Measurements from ENCODE around the gene CFAP45.

Gene CFAP45

GRCh38 chr1:159896546-159896930, 3.4 kb downstream of the CFAP45 start:
- Histone ChIP-seq H3K27ac (ENCODE audit: low read depth, low read length) (no peak overlapping the region), H3K27me3 (ENCODE audit: control insufficient read depth, insufficient read depth, low read length) (peaks cover 10% of the 10 kb centered on the region)

GRCh38 chr1:159895836-159896545, 4.0 kb downstream of the CFAP45 start:
- H3K9ac ChIP-seq (ENCODE audit: low read length) = no peak overlapping the region
- no peaks in the 10 kb centered on the region for H3K9me3 ChIP-seq (ENCODE audit: control insufficient read depth, insufficient read depth, low read depth, low read length)
- H3K27ac ChIP-seq (ENCODE audit: low read depth, low read length) = no peak overlapping the region

More at GRCh38 chr1:159896546-159896930, 3.4 kb downstream of the CFAP45 start:
- Histone ChIP-seq H3K4me3 (ENCODE audit: low read depth, low read length) (no peak overlapping the region), H3K36me3 (ENCODE audit: control insufficient read depth, insufficient read depth, low read length) (no peaks in the 10 kb centered on the region), H3K9ac (ENCODE audit: low read length) (no peak overlapping the region), H3K4me1 (ENCODE audit: control insufficient read depth, insufficient read depth, low read length) (peaks cover 15% of the 10 kb centered on the region), H3K9me3 (ENCODE audit: control insufficient read depth, insufficient read depth, low read depth, low read length) (no peaks in the 10 kb centered on the region)

GRCh38 chr1:159895286-159895685, 4.7 kb downstream of the CFAP45 start:
- H3K9ac ChIP-seq (ENCODE audit: low read length) = no peak overlapping the region
- H3K27me3 ChIP-seq (ENCODE audit: control insufficient read depth, insufficient read depth, low read length) = peaks cover 1% of the 10 kb centered on the region; the same call in 1 of the 2 replicates
- no peaks in the 10 kb centered on the region for H3K9me3 ChIP-seq (ENCODE audit: control insufficient read depth, insufficient read depth, low read depth, low read length)
- H3K36me3 ChIP-seq (ENCODE audit: control insufficient read depth, insufficient read depth, low read length) = no peaks in the 10 kb centered on the region
- H3K4me3 ChIP-seq (ENCODE audit: low read depth, low read length) = no peak overlapping the region
- H3K4me1 ChIP-seq (ENCODE audit: control insufficient read depth, insufficient read depth, low read length) = peaks cover 5% of the 10 kb centered on the region
- H3K27ac ChIP-seq (ENCODE audit: low read depth, low read length) = no peak overlapping the region

More at GRCh38 chr1:159895836-159896545, 4.0 kb downstream of the CFAP45 start:
- peaks cover 11% of the 10 kb centered on the region for H3K4me1 ChIP-seq (ENCODE audit: control insufficient read depth, insufficient read depth, low read length)
- no peak overlapping the region for H3K4me3 ChIP-seq (ENCODE audit: low read depth, low read length)
- no peaks in the 10 kb centered on the region for H3K36me3 ChIP-seq (ENCODE audit: control insufficient read depth, insufficient read depth, low read length)
- H3K27me3 ChIP-seq (ENCODE audit: control insufficient read depth, insufficient read depth, low read length) = peaks cover 8% of the 10 kb centered on the region

- Histone ChIP-seq H3K27ac (ENCODE audit: low read depth, low read length) (no peak overlapping the region), H3K36me3 (ENCODE audit: control insufficient read depth, insufficient read depth, low read length) (no peaks in the 10 kb centered on the region), H3K27me3 (ENCODE audit: control insufficient read depth, insufficient read depth, low read length) (no peaks in the 10 kb centered on the region), H3K4me1 (ENCODE audit: control insufficient read depth, insufficient read depth, low read length) (peaks cover 11% of the 10 kb centered on the region; the same call in 1 of the 2 replicates), H3K4me3 (ENCODE audit: low read depth, low read length) (no peak overlapping the region), H3K9me3 (ENCODE audit: control insufficient read depth, insufficient read depth, low read depth, low read length) (no peaks in the 10 kb centered on the region), H3K9ac (ENCODE audit: low read length) (no peak overlapping the region)
Observed at GRCh38 chr1:159892944-159893343, 7.0 kb downstream of the CFAP45 start.

- H3K27ac ChIP-seq (ENCODE audit: low read depth, low read length) = no peak overlapping the region
- peaks cover 11% of the 10 kb centered on the region; the same call in 1 of the 2 replicates for H3K4me1 ChIP-seq (ENCODE audit: control insufficient read depth, insufficient read depth, low read length)
- H3K27me3 ChIP-seq (ENCODE audit: control insufficient read depth, insufficient read depth, low read length) = no peaks in the 10 kb centered on the region
Observed at GRCh38 chr1:159891275-159892157, 8.4 kb downstream of the CFAP45 start.

GRCh38 chr1:159890390-159890789, 9.6 kb downstream of the CFAP45 start:
- Histone ChIP-seq H3K27ac (ENCODE audit: low read depth, low read length) (no peak overlapping the region), H3K4me1 (ENCODE audit: control insufficient read depth, insufficient read depth, low read length) (peaks cover 11% of the 10 kb centered on the region; the same call in 1 of the 2 replicates), H3K27me3 (ENCODE audit: control insufficient read depth, insufficient read depth, low read length) (no peaks in the 10 kb centered on the region), H3K9ac (ENCODE audit: low read length) (no peak overlapping the region), H3K4me3 (ENCODE audit: low read depth, low read length) (no peak overlapping the region), H3K36me3 (ENCODE audit: control insufficient read depth, insufficient read depth, low read length) (no peaks in the 10 kb centered on the region), H3K9me3 (ENCODE audit: control insufficient read depth, insufficient read depth, low read depth, low read length) (no peaks in the 10 kb centered on the region)

More at GRCh38 chr1:159891275-159892157, 8.4 kb downstream of the CFAP45 start:
- Histone ChIP-seq H3K9ac (ENCODE audit: low read length) (no peak overlapping the region), H3K9me3 (ENCODE audit: control insufficient read depth, insufficient read depth, low read depth, low read length) (no peaks in the 10 kb centered on the region), H3K4me3 (ENCODE audit: low read depth, low read length) (no peak overlapping the region), H3K36me3 (ENCODE audit: control insufficient read depth, insufficient read depth, low read length) (no peaks in the 10 kb centered on the region)

- Histone ChIP-seq H3K4me1 (ENCODE audit: control insufficient read depth, insufficient read depth, low read length) (peaks cover 11% of the 10 kb centered on the region; the same call in 1 of the 2 replicates), H3K36me3 (ENCODE audit: control insufficient read depth, insufficient read depth, low read length) (no peaks in the 10 kb centered on the region), H3K27me3 (ENCODE audit: control insufficient read depth, insufficient read depth, low read length) (no peaks in the 10 kb centered on the region), H3K9ac (ENCODE audit: low read length) (no peak overlapping the region), H3K9me3 (ENCODE audit: control insufficient read depth, insufficient read depth, low read depth, low read length) (no peaks in the 10 kb centered on the region), H3K4me3 (ENCODE audit: low read depth, low read length) (no peak overlapping the region), H3K27ac (ENCODE audit: low read depth, low read length) (no peak overlapping the region)
Observed at GRCh38 chr1:159889821-159890252, 10.1 kb downstream of the CFAP45 start.

- H3K9ac ChIP-seq (ENCODE audit: low read length) = no peak overlapping the region
Observed at GRCh38 chr1:159889202-159889601, 10.8 kb downstream of the CFAP45 start.

GRCh38 chr1:159884296-159884695, 15.7 kb downstream of the CFAP45 start:
- H3K27me3 ChIP-seq (ENCODE audit: control insufficient read depth, insufficient read depth, low read length) = no peaks in the 10 kb centered on the region; the same call in 1 of the 2 replicates
- H3K9ac ChIP-seq (ENCODE audit: low read length) = no peak overlapping the region
- no peaks in the 10 kb centered on the region for H3K36me3 ChIP-seq (ENCODE audit: control insufficient read depth, insufficient read depth, low read length)
- peaks cover 13% of the 10 kb centered on the region for H3K4me1 ChIP-seq (ENCODE audit: control insufficient read depth, insufficient read depth, low read length)
- no peak overlapping the region for H3K27ac ChIP-seq (ENCODE audit: low read depth, low read length)
- no peaks in the 10 kb centered on the region for H3K9me3 ChIP-seq (ENCODE audit: control insufficient read depth, insufficient read depth, low read depth, low read length)
- no peak overlapping the region for H3K4me3 ChIP-seq (ENCODE audit: low read depth, low read length)

More at GRCh38 chr1:159889202-159889601, 10.8 kb downstream of the CFAP45 start:
- no peaks in the 10 kb centered on the region for H3K36me3 ChIP-seq (ENCODE audit: control insufficient read depth, insufficient read depth, low read length)
- no peaks in the 10 kb centered on the region for H3K9me3 ChIP-seq (ENCODE audit: control insufficient read depth, insufficient read depth, low read depth, low read length)
- no peak overlapping the region for H3K27ac ChIP-seq (ENCODE audit: low read depth, low read length)
- H3K27me3 ChIP-seq (ENCODE audit: control insufficient read depth, insufficient read depth, low read length) = no peaks in the 10 kb centered on the region
- no peak overlapping the region for H3K4me3 ChIP-seq (ENCODE audit: low read depth, low read length)
- peaks cover 11% of the 10 kb centered on the region; the same call in 1 of the 2 replicates for H3K4me1 ChIP-seq (ENCODE audit: control insufficient read depth, insufficient read depth, low read length)

- no peaks in the 10 kb centered on the region; the same call in 1 of the 2 replicates for H3K27me3 ChIP-seq (ENCODE audit: control insufficient read depth, insufficient read depth, low read length)
- H3K4me1 ChIP-seq (ENCODE audit: control insufficient read depth, insufficient read depth, low read length) = peaks cover 13% of the 10 kb centered on the region
- H3K4me3 ChIP-seq (ENCODE audit: low read depth, low read length) = no peak overlapping the region
- no peak overlapping the region for H3K9ac ChIP-seq (ENCODE audit: low read length)
- H3K9me3 ChIP-seq (ENCODE audit: control insufficient read depth, insufficient read depth, low read depth, low read length) = no peaks in the 10 kb centered on the region
- H3K36me3 ChIP-seq (ENCODE audit: control insufficient read depth, insufficient read depth, low read length) = no peaks in the 10 kb centered on the region
- H3K27ac ChIP-seq (ENCODE audit: low read depth, low read length) = no peak overlapping the region
Observed at GRCh38 chr1:159883134-159883533, 16.8 kb downstream of the CFAP45 start.

GRCh38 chr1:159882527-159882862, 17.5 kb downstream of the CFAP45 start:
- Histone ChIP-seq H3K4me1 (ENCODE audit: control insufficient read depth, insufficient read depth, low read length) (peaks cover 13% of the 10 kb centered on the region), H3K4me3 (ENCODE audit: low read depth, low read length) (no peak overlapping the region), H3K9me3 (ENCODE audit: control insufficient read depth, insufficient read depth, low read depth, low read length) (no peaks in the 10 kb centered on the region), H3K27me3 (ENCODE audit: control insufficient read depth, insufficient read depth, low read length) (no peaks in the 10 kb centered on the region; the same call in 1 of the 2 replicates), H3K27ac (ENCODE audit: low read depth, low read length) (no peak overlapping the region), H3K36me3 (ENCODE audit: control insufficient read depth, insufficient read depth, low read length) (no peaks in the 10 kb centered on the region), H3K9ac (ENCODE audit: low read length) (no peak overlapping the region)
